ENCODE results near the gene IFNGR2.
"Not testable (repeated sequence)": the region's sequence is repeated elsewhere in the genome, so short reads cannot be mapped to it uniquely, and the experiment has no call there.

Gene IFNGR2

DNA sequence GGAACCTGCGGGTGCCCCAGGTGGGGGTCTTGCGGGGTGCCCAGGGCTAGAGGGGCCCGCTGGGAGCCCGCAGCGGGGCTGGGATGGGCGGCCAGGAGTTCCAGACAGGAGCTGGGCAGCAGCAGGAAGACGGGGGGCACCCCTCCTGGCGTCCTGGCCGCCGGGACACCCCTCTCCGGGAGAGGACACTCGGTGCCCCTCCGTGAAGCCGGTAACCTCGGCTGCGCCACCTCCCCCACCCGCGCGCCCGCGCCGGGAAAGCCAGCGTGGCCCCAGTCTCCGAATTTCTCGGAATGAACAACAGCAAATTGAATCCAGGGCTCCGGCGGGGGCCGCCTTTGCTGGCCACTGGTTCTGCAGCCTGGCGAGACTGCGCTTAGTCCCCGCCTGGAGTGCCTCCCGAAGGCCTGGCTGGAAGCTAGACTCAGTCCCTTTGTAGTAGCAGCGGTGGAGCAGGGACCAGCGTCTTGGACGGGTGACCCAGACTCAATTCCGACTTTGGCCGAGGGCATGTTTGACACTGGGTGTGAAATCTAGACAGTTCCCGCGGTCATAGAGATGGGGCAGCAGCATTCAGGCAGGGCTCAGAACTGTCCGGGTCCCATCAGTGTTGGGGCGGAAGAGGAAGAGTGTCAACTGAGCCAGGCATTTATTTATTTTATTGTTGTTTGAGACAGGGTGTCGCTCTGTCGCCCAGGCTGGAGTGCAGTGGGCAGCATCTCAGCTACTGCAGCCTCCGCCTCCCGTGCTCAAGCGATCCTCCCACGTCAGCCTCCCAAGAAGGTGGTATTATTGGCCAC, 773 bp downstream of the IFNGR2 start:
- DNase-seq: no peak

DNA sequence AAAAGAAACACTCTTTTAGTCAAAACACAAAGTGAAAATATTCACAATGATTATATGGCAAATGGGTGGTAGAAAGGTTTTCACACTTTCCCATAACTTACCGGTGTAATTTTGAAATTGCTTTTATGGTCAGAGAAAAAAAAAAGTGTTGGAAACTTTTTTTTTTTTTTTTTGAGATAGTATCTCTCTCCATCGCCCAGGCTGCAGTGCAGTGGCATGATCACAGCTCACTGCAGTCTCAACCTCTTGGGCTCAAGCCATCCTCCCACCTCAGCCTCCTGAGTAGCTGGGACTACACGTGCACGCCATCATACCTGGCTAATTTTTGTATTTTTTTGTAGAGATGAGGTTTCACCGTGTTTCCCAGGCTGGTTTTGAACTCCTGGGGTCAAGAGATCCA, 3.3 kb downstream of the IFNGR2 start:
- no peak for DNase-seq

DNA sequence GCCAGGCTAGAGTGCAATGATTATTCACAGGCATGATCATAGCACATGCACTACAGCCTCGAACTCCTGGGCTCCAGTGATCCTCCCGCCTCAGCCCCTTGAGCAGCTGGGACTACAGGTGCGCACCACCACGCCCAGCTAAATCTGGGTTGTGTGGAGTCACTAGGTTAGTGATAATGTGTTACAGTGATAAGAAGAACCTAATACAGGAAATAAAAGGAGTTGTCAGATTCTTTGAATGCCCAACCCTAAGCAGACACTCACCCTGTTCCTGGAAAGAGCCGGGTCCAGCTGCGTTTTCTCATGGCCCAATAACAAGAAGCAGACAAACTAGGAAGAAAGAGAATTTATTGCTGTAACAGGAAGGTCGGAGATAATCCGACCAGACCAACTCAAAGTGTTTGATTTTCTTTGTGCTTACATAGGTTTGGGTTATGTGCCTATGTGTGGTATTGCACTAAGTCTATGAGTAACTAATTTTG, 8.8 kb downstream of the IFNGR2 start:
- no peak for DNase-seq

GRCh38 chr21:33412439-33412831, 9.2 kb downstream of the IFNGR2 start:
- DNase-seq: not testable (repeated sequence)

DNA sequence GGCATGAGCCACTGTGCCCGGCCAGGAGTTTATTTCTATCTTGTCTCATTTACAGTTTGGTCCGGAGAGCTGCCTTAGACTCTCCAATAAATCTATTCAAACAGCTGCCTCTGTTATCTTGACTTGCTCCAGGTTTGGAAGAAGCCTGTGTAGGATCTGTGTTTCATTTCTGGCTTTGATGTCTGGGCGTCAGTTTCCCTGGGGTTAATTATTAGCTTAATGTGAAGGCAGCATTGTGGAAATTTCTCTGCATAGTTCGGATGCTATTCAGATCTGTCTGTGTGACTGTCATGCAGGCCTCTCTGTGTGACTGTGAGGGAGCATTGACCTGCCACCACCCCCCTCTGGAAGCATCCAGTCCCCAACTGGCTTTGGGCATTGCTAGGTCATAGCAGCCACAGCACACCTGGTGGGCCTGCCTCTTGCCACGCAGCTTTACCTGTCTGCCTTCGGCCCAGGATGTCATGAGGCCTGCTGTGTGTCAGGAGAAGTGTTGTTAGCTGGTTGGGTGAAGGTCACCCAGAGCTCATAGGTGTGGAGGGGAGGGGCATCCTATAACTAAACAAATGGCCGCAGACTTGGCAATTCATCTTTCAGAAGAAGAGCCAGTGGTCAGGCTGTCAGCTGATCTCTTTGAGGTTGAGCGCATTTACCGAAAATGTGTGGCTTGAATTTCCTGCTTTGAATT, 9.8 kb downstream of the IFNGR2 start:
- DNase-seq: no peak

- no peak for DNase-seq
These were observed 10.9 kb downstream of the IFNGR2 start for GRCh38 chr21:33414068-33414467.

DNA sequence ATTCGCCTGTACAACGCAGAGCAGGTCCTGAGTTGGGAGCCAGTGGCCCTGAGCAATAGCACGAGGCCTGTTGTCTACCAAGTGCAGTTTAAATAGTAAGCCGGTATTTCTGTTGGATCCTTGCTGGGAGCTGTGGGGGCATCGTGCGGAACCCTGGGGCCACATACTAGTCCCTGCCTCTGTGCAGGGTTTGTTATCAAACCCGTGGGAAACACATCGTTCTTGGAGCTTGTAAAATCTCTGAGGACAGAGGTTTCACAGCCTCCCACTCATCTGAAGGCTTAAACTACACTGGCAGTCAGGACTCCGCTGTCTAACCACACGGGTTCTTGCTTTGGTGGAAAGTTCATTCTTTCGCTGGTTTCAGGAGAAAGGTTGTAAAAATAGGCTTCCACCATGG, 11.7 kb downstream of the IFNGR2 start:
- DNase-seq: no peak

DNA sequence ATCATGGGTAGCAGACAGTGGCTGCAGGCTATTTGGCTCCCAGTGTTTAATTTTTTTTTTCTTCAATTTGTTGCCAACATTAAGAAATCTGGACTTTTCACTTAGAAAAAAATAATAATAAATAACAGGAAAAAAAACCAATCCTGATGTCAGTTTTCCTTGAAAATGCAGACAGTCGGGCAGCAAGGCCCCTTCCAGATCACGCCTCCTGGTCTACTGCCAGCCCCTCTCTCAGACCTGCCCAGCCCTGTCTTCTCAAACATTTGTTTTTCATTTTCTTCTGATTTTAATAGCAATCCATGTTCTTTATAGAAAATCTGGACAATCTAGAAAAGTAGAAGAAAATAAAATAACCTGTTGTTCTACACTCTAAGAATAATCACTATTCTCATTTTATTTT, 15.5 kb downstream of the IFNGR2 start:
- no peak for DNase-seq

- DNase-seq: no peak
These were observed 16.4 kb downstream of the IFNGR2 start for GRCh38 chr21:33419538-33420123.

- DNase-seq: no peak
These were observed 18.6 kb downstream of the IFNGR2 start for GRCh38 chr21:33421713-33422393.

DNA sequence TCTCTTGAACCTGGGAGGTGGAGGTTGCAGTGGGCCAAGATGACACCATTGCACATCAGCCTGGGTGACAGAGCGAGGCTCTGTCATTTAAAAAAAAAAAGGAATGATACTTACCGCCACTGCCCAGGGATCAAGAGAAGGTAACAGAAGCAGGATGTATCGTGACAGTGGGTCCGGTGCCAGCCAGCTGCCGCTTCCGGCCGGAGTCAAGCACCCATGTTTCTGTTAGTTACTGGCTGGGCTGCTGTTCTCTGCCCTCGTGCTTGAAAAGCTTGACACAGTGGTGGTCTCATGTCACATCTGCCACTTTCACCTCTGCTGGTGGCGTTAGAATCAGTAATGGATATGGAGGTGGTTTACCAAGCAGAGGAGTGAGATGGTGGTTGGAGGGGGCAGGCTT, 21.0 kb downstream of the IFNGR2 start:
- no peak for DNase-seq

GRCh38 chr21:33425825-33426224, 22.6 kb downstream of the IFNGR2 start:
- DNase-seq: no peak

DNA sequence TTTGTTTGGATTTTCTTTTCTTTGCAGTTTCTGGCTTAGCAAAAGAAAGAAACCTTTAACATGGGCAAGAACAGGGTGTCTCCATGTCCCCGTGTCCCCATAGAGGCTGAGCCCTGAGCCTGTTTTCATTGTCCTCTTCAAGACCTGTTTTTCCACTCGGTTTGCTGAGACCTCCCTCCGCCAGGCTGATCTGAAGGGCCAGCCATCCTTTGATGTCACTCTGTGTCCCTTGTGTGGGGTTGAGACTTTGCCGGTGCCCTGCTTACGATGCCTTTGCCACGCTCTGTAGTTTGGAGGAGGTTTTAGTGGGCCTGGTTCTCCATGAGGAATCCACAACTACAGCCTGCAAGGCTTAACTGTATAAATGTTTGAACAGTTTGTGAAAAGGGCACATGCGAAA, 23.8 kb downstream of the IFNGR2 start:
- DNase-seq: no peak

- DNase-seq: no peak
These were observed 25.5 kb downstream of the IFNGR2 start for GRCh38 chr21:33428669-33429068.

- no peak for DNase-seq
These were observed 27.6 kb downstream of the IFNGR2 start for GRCh38 chr21:33430858-33431257.

- DNase-seq: no peak
These were observed 29.3 kb downstream of the IFNGR2 start for GRCh38 chr21:33432496-33432895.

GRCh38 chr21:33433001-33433400, 29.8 kb downstream of the IFNGR2 start:
- DNase-seq: no peak

GRCh38 chr21:33433425-33434114, 30.4 kb downstream of the IFNGR2 start:
- DNase-seq: no peak

- DNase-seq: no peak
These were observed 31.7 kb downstream of the IFNGR2 start for GRCh38 chr21:33434770-33435360.

DNA sequence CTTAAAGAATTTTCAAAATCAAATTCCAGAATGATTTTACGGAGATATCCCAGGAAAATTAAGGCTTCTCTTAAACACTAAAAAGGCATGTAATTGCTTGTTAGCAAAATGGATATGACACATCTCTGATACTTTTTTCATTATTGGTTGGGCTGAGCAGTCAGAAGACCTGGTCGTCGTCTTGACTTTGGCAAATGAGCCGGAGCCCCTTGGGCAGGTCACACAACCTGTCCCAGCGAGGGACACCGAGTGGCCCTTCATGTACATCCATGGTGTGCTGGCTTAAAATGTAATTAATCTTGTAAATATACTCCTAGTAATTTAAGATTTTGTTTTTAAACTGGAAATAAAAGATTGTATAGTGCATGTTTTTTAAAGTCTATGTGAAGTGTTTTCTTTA, 33.9 kb downstream of the IFNGR2 start:
- no peak for DNase-seq

GRCh38 chr21:33441489-33442477, 38.6 kb downstream of the IFNGR2 start:
- DNase-seq: no peak

Data from cortex of kidney (tissue), 1 donor.